HEK293 (cell line): Measurements from ENCODE around the gene TSPAN9.

Experiments
- CTCF ChIA-PET: fragments of 350-600 bp; formaldehyde crosslinking; extraction: SDS; loops from one replicate; lab custom pipeline; 2021; ENCODE audit warnings: antibody characterized with exemption; lab: Yijun Ruan, JAX
- POLR2A ChIA-PET: fragments of 300-600 bp; formaldehyde crosslinking; extraction: SDS; loops from one replicate; lab custom pipeline; 2020; ENCODE audit warnings: antibody characterized with exemption, inconsistent platforms; lab: Yijun Ruan, JAX
- H3K27ac ChIP-seq: fragments of 200-500 bp; sonication (Bioruptor generic); 2 replicates; pipeline ENCODE4 v1.5.1; 2014; ENCODE audit warnings: low read depth, low read length, control low read depth, inconsistent platforms; ENCODE audit errors: extremely low read depth
- H3K36me3 ChIP-seq, 2 experiments: fragments of 200-500 bp in 1 of 2; sonication (Bioruptor generic) in 1 of 2; 1 replicate in 1 of 2; 2 replicates in 1 of 2; pipeline ENCODE4 v1.5.1; 2014 to 2017; ENCODE audit warnings: inconsistent platforms in 2 of 2, low read length in 2 of 2; ENCODE audit not compliant: control insufficient read depth in 2 of 2, insufficient read depth in 1 of 2
- H3K4me1 ChIP-seq: fragments of 200-500 bp; sonication (Bioruptor generic); 2 replicates; pipeline ENCODE4 v1.5.1; 2014; ENCODE audit warnings: mild to moderate bottlenecking, low read length, inconsistent platforms; ENCODE audit not compliant: control insufficient read depth, insufficient read depth
- H3K4me3 ChIP-seq: 2 replicates; pipeline ENCODE4 v1.5.1; 2011; ENCODE audit warnings: low read depth, mild to moderate bottlenecking, control low read depth, low read length, moderate library complexity
- H3K9me3 ChIP-seq: fragments of 200-500 bp; sonication (Bioruptor generic); 2 replicates; pipeline ENCODE4 v1.5.1; 2014; ENCODE audit warnings: low read depth, low read length, inconsistent platforms; ENCODE audit not compliant: control insufficient read depth, insufficient read depth
- BCL11B ChIP-seq: fragments of 450-650 bp; formaldehyde crosslinking; IDR thresholded peaks from 2 replicates; pipeline ENCODE4 v1.5.1; 2016; ENCODE audit warnings: low read depth, missing biosample characterization, missing genetic modification characterization
- GLIS2 ChIP-seq: fragments of 450-650 bp; formaldehyde crosslinking; IDR thresholded peaks from 2 replicates; pipeline ENCODE4 v1.5.1; 2016; ENCODE audit warnings: missing biosample characterization, missing genetic modification characterization
- HOXA7 ChIP-seq: sonication (generic); formaldehyde crosslinking; IDR thresholded peaks from 2 replicates; pipeline ENCODE4 v1.8.1; 2022; ENCODE audit warnings: missing genetic modification reagents, borderline replicate concordance
- ZBTB1 ChIP-seq: fragments of 450-650 bp; formaldehyde crosslinking; IDR thresholded peaks from 2 replicates; pipeline ENCODE4 v1.5.1; 2016; ENCODE audit warnings: missing biosample characterization, missing genetic modification characterization
- ZBTB26 ChIP-seq: fragments of 450-650 bp; formaldehyde crosslinking; optimal IDR thresholded peaks from 2 replicates; pipeline ENCODE3; 2016; ENCODE audit warnings: missing biosample characterization, mild to moderate bottlenecking, missing genetic modification characterization
- ZNF114 ChIP-seq: fragments of 450-650 bp; formaldehyde crosslinking; IDR thresholded peaks from 2 replicates; pipeline ENCODE4 v1.5.0; 2017; ENCODE audit warnings: missing biosample characterization, missing genetic modification characterization
- ZNF132 ChIP-seq: fragments of 450-650 bp; formaldehyde crosslinking; IDR thresholded peaks from 2 replicates; pipeline ENCODE4 v1.5.1; 2017; ENCODE audit warnings: missing biosample characterization, missing genetic modification characterization, borderline replicate concordance
- ZNF155 ChIP-seq: fragments of 450-650 bp; formaldehyde crosslinking; IDR thresholded peaks from 2 replicates; pipeline ENCODE4 v1.5.1; 2016; ENCODE audit warnings: missing biosample characterization, missing genetic modification characterization
- ZNF184 ChIP-seq: fragments of 450-650 bp; IDR thresholded peaks from 2 replicates; pipeline ENCODE4 v1.5.1; 2018; ENCODE audit warnings: missing biosample characterization, mild to moderate bottlenecking, missing genetic modification characterization
- ZNF221 ChIP-seq: fragments of 450-650 bp; formaldehyde crosslinking; IDR thresholded peaks from 2 replicates; pipeline ENCODE4 v1.5.1; 2017; ENCODE audit warnings: missing biosample characterization, missing genetic modification characterization, borderline replicate concordance
- ZNF391 ChIP-seq: fragments of 450-650 bp; formaldehyde crosslinking; IDR thresholded peaks from 2 replicates; pipeline ENCODE4 v1.5.1; 2016; ENCODE audit warnings: low read depth, missing biosample characterization, missing genetic modification characterization, borderline replicate concordance
- ZNF433 ChIP-seq: fragments of 450-650 bp; formaldehyde crosslinking; IDR thresholded peaks from 2 replicates; pipeline ENCODE4 v1.5.1; 2016; ENCODE audit warnings: missing biosample characterization, missing genetic modification characterization, low read depth
- ZNF501 ChIP-seq: fragments of 450-650 bp; formaldehyde crosslinking; IDR thresholded peaks from 2 replicates; pipeline ENCODE4 v1.5.1; 2016; ENCODE audit warnings: missing biosample characterization, missing genetic modification characterization
- ZNF514 ChIP-seq: fragments of 450-650 bp; formaldehyde crosslinking; IDR thresholded peaks from 2 replicates; pipeline ENCODE4 v1.5.1; 2016; ENCODE audit warnings: missing biosample characterization, missing genetic modification characterization
- ZNF521 ChIP-seq: fragments of 450-650 bp; formaldehyde crosslinking; IDR thresholded peaks from 2 replicates; pipeline ENCODE4 v1.5.1; 2017; ENCODE audit warnings: missing biosample characterization, mild to moderate bottlenecking, missing genetic modification characterization
- ZNF530 ChIP-seq: fragments of 450-650 bp; formaldehyde crosslinking; IDR thresholded peaks from 2 replicates; pipeline ENCODE4 v1.5.1; 2016; ENCODE audit warnings: low read depth, missing biosample characterization, missing genetic modification characterization
- ZNF560 ChIP-seq: fragments of 450-650 bp; formaldehyde crosslinking; IDR thresholded peaks from 2 replicates; pipeline ENCODE4 v1.5.1; 2017; ENCODE audit warnings: missing biosample characterization, missing genetic modification characterization, borderline replicate concordance
- ZNF571 ChIP-seq: fragments of 450-650 bp; formaldehyde crosslinking; IDR thresholded peaks from 2 replicates; pipeline ENCODE4 v1.5.0; 2017; ENCODE audit warnings: missing biosample characterization, missing genetic modification characterization
- ZNF585B ChIP-seq: fragments of 450-650 bp; formaldehyde crosslinking; IDR thresholded peaks from 2 replicates; pipeline ENCODE4 v1.5.1; 2016; ENCODE audit warnings: missing biosample characterization, missing genetic modification characterization
- ZNF623 ChIP-seq: fragments of 450-650 bp; formaldehyde crosslinking; IDR thresholded peaks from 2 replicates; pipeline ENCODE4 v1.5.1; 2016; ENCODE audit warnings: missing biosample characterization, missing genetic modification characterization
- ZNF664 ChIP-seq: fragments of 450-650 bp; formaldehyde crosslinking; IDR thresholded peaks from 2 replicates; pipeline ENCODE4 v1.5.1; 2016; ENCODE audit warnings: missing biosample characterization, missing genetic modification characterization
- ZNF837 ChIP-seq: fragments of 450-650 bp; formaldehyde crosslinking; IDR thresholded peaks from 2 replicates; pipeline ENCODE4 v1.5.1; 2016; ENCODE audit warnings: missing biosample characterization, missing genetic modification characterization
- ZSCAN18 ChIP-seq: fragments of 450-650 bp; formaldehyde crosslinking; IDR thresholded peaks from 2 replicates; pipeline ENCODE4 v1.5.1; 2016; ENCODE audit warnings: missing biosample characterization, missing genetic modification characterization
- TF ChIP-seq, protein P1 (sequence below): fragments of 450-650 bp; formaldehyde crosslinking; conservative IDR thresholded peaks from 2 replicates; pipeline ENCODE4 v1.5.1; 2016; ENCODE audit warnings: low read depth, missing biosample characterization, missing genetic modification characterization
- TF ChIP-seq, protein P2 (sequence below): fragments of 450-650 bp; formaldehyde crosslinking; IDR thresholded peaks from 2 replicates; pipeline ENCODE4 v1.5.1; 2016; ENCODE audit warnings: missing biosample characterization, missing genetic modification characterization

The TSPAN9 gene

GRCh38 chr12:3189282-3189681 lies 112.1 kb downstream of the TSPAN9 start (continued):
- TF ChIP-seq ZNF132 (no peak), HOXA7 (CRISPR knock-in tag) (no peak), ZNF221 (no peak), ZNF514 (tag by site-specific recombination) (no peak), ZNF184 (tag by site-specific recombination) (no peak), ZNF571 (no peak), ZNF391 (tag by site-specific recombination) (no peak)
- TF ChIP-seq, protein P1, sequence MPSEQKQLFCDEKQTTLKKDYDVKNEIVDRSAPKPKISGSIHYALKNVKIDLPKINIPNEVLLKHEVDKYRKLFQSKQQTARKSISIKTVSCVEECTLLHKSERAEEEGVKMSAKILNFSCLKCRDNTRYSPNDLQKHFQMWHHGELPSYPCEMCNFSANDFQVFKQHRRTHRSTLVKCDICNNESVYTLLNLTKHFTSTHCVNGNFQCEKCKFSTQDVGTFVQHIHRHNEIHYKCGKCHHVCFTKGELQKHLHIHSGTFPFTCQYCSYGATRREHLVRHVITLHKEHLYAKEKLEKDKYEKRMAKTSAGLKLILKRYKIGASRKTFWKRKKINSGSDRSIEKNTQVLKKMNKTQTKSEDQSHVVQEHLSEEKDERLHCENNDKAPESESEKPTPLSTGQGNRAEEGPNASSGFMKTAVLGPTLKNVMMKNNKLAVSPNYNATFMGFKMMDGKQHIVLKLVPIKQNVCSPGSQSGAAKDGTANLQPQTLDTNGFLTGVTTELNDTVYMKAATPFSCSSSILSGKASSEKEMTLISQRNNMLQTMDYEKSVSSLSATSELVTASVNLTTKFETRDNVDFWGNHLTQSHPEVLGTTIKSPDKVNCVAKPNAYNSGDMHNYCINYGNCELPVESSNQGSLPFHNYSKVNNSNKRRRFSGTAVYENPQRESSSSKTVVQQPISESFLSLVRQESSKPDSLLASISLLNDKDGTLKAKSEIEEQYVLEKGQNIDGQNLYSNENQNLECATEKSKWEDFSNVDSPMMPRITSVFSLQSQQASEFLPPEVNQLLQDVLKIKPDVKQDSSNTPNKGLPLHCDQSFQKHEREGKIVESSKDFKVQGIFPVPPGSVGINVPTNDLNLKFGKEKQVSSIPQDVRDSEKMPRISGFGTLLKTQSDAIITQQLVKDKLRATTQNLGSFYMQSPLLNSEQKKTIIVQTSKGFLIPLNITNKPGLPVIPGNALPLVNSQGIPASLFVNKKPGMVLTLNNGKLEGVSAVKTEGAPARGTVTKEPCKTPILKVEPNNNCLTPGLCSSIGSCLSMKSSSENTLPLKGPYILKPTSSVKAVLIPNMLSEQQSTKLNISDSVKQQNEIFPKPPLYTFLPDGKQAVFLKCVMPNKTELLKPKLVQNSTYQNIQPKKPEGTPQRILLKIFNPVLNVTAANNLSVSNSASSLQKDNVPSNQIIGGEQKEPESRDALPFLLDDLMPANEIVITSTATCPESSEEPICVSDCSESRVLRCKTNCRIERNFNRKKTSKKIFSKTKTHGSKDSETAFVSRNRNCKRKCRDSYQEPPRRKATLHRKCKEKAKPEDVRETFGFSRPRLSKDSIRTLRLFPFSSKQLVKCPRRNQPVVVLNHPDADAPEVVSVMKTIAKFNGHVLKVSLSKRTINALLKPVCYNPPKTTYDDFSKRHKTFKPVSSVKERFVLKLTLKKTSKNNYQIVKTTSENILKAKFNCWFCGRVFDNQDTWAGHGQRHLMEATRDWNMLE (tag by site-specific recombination), result no peak
- TF ChIP-seq, all 188 proteins: peak for 0

- Histone ChIP-seq H3K9me3 (no peaks in the 10 kb centered on the region), H3K27ac (no peak overlapping the region), H3K4me1 (no peaks in the 10 kb centered on the region), H3K36me3 (no peaks in the 10 kb centered on the region), H3K4me3 (no peak overlapping the region)
- POLR2A ChIA-PET, result no interaction called here
- CTCF ChIA-PET, result interaction anchor here (1.7 kb wide), 1 partner anchor 13 kb away, joined by 8 read pairs; no protein-coding TSS in a partner anchor
- TF ChIP-seq ZSCAN18, result no peak
- TF ChIP-seq, protein P2, sequence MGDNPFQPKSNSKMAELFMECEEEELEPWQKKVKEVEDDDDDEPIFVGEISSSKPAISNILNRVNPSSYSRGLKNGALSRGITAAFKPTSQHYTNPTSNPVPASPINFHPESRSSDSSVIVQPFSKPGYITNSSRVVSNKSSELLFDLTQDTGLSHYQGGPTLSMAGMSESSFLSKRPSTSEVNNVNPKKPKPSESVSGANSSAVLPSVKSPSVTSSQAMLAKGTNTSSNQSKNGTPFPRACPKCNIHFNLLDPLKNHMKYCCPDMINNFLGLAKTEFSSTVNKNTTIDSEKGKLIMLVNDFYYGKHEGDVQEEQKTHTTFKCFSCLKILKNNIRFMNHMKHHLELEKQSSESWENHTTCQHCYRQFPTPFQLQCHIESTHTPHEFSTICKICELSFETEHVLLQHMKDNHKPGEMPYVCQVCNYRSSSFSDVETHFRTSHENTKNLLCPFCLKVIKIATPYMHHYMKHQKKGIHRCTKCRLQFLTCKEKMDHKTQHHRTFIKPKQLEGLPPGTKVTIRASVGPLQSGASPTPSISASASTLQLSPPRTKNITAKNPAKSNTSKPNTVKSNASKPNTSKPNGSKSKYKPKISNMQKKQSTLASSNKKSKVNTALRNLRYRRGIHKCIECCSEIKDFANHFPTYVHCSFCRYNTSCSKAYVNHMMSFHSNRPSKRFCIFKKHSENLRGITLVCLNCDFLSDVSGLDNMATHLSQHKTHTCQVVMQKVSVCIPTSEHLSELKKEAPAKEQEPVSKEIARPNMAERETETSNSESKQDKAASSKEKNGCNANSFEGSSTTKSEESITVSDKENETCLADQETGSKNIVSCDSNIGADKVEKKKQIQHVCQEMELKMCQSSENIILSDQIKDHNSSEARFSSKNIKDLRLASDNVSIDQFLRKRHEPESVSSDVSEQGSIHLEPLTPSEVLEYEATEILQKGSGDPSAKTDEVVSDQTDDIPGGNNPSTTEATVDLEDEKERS (tag by site-specific recombination), result no peak
- no peak for TF ChIP-seq ZNF585B (tag by site-specific recombination)
- no peak for TF ChIP-seq ZNF560 (tag by site-specific recombination)
- no peak for TF ChIP-seq ZNF664 (tag by site-specific recombination)
- TF ChIP-seq ZNF837, result no peak
- TF ChIP-seq ZNF514 (tag by site-specific recombination), result no peak
- TF ChIP-seq ZNF114 (tag by site-specific recombination), result no peak
Observed at GRCh38 chr12:3190101-3190500, 112.9 kb downstream of the TSPAN9 start.

DNA sequence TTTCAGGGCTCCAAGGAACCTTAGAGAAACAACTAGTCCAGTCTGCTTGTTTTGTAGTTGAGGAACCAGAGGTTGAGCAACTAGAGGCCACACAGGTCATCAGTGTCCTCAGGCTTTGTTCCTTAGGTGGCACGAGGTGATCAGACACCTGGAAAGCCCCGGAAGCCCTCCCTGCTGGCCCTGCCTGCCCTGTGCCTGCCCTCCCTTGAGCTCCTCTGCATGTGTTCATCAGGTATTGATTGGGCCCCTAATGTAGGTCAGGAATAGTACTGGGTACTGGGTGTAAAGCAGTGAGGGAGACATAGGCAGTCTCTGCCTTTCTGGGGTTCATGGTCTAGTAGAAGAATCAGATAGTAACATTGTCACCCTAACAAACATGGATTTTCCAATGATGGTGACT lies 114.3 kb downstream of the TSPAN9 start:
- H3K4me1 ChIP-seq, result no peaks in the 10 kb centered on the region
- ChIA-PET POLR2A (no interaction called here), CTCF (interaction anchor here (1.7 kb wide), 1 partner anchor 12 kb away, joined by 8 read pairs; no protein-coding TSS in a partner anchor)
- H3K27ac ChIP-seq, result no peak overlapping the region
- H3K9me3 ChIP-seq, result no peaks in the 10 kb centered on the region
- H3K4me3 ChIP-seq, result no peak overlapping the region
- H3K36me3 ChIP-seq, result no peaks in the 10 kb centered on the region
- TF ChIP-seq BCL11B (no peak), ZNF391 (tag by site-specific recombination) (no peak), ZNF521 (tag by site-specific recombination) (no peak), ZBTB26 (tag by site-specific recombination) (no peak), ZNF623 (tag by site-specific recombination) (no peak), ZNF501 (tag by site-specific recombination) (no peak), GLIS2 (tag by site-specific recombination) (no peak), ZNF433 (tag by site-specific recombination) (no peak), ZNF155 (tag by site-specific recombination) (no peak), ZNF530 (no peak), ZBTB1 (tag by site-specific recombination) (no peak)
